K562 (cell line): ENCODE data around the gene MRPL55. TPM values are rescaled to one million over a fixed set of nuclear protein-coding genes. Genes with fewer than 3 reads are reported as not detected.

Experiments used
- BHLHE40 ChIP-seq: IDR thresholded peaks from 2 replicates; pipeline ENCODE4 v1.6.1; 2011; ENCODE audit warnings: low read length, improper control_type of control experiment
- ELF4 ChIP-seq: fragments of 450-650 bp; formaldehyde crosslinking; IDR thresholded peaks from 2 replicates; pipeline ENCODE4 v1.4.0; 2022; ENCODE audit warnings: missing genetic modification characterization
- ETS2 ChIP-seq: IDR thresholded peaks from 2 replicates; pipeline ENCODE4 v1.6.1; 2016; ENCODE audit warnings: borderline replicate concordance, missing genetic modification characterization, mild to moderate bottlenecking, moderate library complexity, missing compliant biosample characterization; ENCODE audit not compliant: poor library complexity, severe bottlenecking
- ETV1 ChIP-seq: fragments of 450-650 bp; conservative IDR thresholded peaks from 2 replicates; pipeline ENCODE4 v1.6.1; 2016; ENCODE audit warnings: missing genetic modification characterization, control low read depth, low read depth, missing compliant biosample characterization
- GABPA ChIP-seq: fragments of 200-800 bp; sonication (Bioruptor generic); conservative IDR thresholded peaks from 2 replicates; pipeline ENCODE4 v1.6.1; 2016; ENCODE audit warnings: low read depth, missing genetic modification characterization, missing compliant biosample characterization
- MBD1 ChIP-seq: fragments of 250-450 bp; sonication (Bioruptor Pico); IDR thresholded peaks from 2 replicates; pipeline ENCODE4 v1.8.0; 2022; ENCODE audit warnings: inconsistent platforms
- MCM7 ChIP-seq, 2 experiments: fragments of 450-650 bp; IDR thresholded peaks; 2 replicates each; pipeline ENCODE4 v1.6.1; 2016 to 2018
- MTA3 ChIP-seq: fragments of 450-650 bp; formaldehyde crosslinking; IDR thresholded peaks from 2 replicates; pipeline ENCODE4 v1.6.1; 2017; ENCODE audit warnings: mild to moderate bottlenecking, borderline replicate concordance
- PTTG1 ChIP-seq: fragments of 450-650 bp; IDR thresholded peaks from 2 replicates; pipeline ENCODE4 v1.6.1; 2016; ENCODE audit warnings: low read depth, mild to moderate bottlenecking, missing genetic modification characterization, missing compliant biosample characterization
- RNF219 ChIP-seq: fragments of 250-450 bp; sonication (Bioruptor Pico); IDR thresholded peaks from 2 replicates; pipeline ENCODE4 v1.5.0; 2022; ENCODE audit warnings: mild to moderate bottlenecking
- TRIM25 ChIP-seq: fragments of 450-650 bp; IDR thresholded peaks from 2 replicates; pipeline ENCODE4 v1.7.0; 2016; ENCODE audit warnings: borderline replicate concordance
- ZNF133 ChIP-seq: fragments of 250-450 bp; sonication (Bioruptor Pico); IDR thresholded peaks from 2 replicates; pipeline ENCODE4 v1.4.0; 2020; ENCODE audit warnings: mild to moderate bottlenecking
- ZNF280B ChIP-seq: fragments of 250-450 bp; sonication (Bioruptor Pico); IDR thresholded peaks from 2 replicates; pipeline ENCODE4 v1.5.1; 2021; ENCODE audit warnings: mild to moderate bottlenecking
- polyA plus RNA-seq, 8 experiments: library from polyadenylated mRNA; depleted of rRNA in 4 of 8; stranded (reverse) in 5 of 8; unstranded in 3 of 8; fragments of >200 nt; fragmentation: Nextera tagmentation in 2 of 8; fragmentation: Illumina TruSeq in 1 of 8; extraction: Ambion mirVana in 2 of 8; extraction: Trizol in 1 of 8; gene quantifications; 2 replicates each; pipeline versions ENCODE4 v1.2.1 to v1.2.3, GENCODE V29; 2011 to 2014; ENCODE audit warnings: inconsistent platforms in 1 of 8, missing spikeins in 1 of 8
- total RNA-seq, 7 experiments: library from RNA; depleted of rRNA in 6 of 7; stranded (reverse); fragments of >200 nt in 6 of 7; fragmentation: Illumina TruSeq in 2 of 7; extraction: Trizol in 2 of 7; gene quantifications; 2 replicates each; pipeline versions ENCODE4 v1.2.1 to v1.2.3, GENCODE V29; 2011 to 2021; ENCODE audit warnings: low replicate concordance in 1 of 7
- TF ChIP-seq, protein P1 (sequence below): IDR thresholded peaks from 2 replicates; pipeline ENCODE4 v1.6.1; 2011; ENCODE audit warnings: borderline replicate concordance, low read depth, mild to moderate bottlenecking, moderate library complexity, low read length; ENCODE audit not compliant: insufficient read depth, poor library complexity, severe bottlenecking
- TF ChIP-seq, protein P2 (sequence below): fragments of 450-650 bp; IDR thresholded peaks from 2 replicates; pipeline ENCODE4 v1.6.1; 2018; ENCODE audit warnings: mild to moderate bottlenecking, low read depth; ENCODE audit not compliant: partially characterized antibody

Gene MRPL55
- total and polyA plus RNA-seq, 9 of the 15 experiments (the other 6 are each of a cell fraction or from before 2014, with no cell fraction given): 34.9 to 228 (median 81.0) TPM

DNA sequence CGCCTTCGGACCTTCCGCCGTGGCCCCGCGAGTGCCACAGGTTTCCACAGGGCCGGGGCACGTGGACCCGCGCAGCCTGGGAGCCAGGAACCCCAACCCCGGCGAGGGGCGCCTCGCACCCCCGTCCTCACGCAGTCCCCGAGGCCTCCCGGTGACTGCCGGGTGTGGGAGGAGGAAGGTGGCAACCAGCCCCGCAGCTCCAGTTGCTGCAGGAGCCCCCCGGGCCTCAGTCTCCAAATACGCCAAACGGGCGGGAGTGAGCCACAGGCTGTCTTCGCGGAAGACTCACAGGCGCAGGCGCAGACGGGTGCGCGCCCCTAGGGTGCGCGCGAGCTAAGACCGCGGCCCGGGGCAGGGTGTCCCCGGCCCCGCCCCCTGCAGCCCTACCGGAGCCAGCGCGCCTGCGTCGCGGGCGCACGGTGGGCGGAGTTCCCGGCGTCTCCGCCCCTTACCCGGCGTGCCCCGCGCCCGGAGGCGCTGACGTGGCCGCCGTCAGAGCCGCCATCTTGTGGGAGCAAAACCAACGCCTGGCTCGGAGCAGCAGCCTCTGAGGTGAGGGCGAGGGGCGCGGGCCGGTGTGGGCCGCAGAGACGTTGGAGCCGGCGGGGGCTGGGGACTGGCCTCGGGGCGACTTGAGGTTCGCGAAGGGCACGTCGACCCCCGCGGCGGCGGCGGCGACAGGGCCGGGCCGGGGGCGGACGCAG, 26.7 kb downstream of the MRPL55 start, which contains the start of gene ARF1 (continued):
- TF ChIP-seq ETS2 (no peak), ELF4 (CRISPR knock-in tag) (peak; percentile 24; the same call in 1 of the 2 replicates), ZNF280B (CRISPR knock-in tag) (no peak), TRIM25 (no peak), PTTG1 (tag) (no peak), MTA3 (no peak; the same call in 1 of the 2 replicates), ZNF133 (CRISPR knock-in tag) (0 out of 2 replicates have a peak, but pooled peaks have one; percentile 37), GABPA (tag) (no peak), MCM7 (IDR thresholded peaks at IDR 0.05) (no peak), RNF219 (CRISPR knock-in tag) (no peak), BHLHE40 (no peak), MBD1 (CRISPR knock-in tag) (no peak), ETV1 (peak; percentile 47)
- TF ChIP-seq, protein P1, sequence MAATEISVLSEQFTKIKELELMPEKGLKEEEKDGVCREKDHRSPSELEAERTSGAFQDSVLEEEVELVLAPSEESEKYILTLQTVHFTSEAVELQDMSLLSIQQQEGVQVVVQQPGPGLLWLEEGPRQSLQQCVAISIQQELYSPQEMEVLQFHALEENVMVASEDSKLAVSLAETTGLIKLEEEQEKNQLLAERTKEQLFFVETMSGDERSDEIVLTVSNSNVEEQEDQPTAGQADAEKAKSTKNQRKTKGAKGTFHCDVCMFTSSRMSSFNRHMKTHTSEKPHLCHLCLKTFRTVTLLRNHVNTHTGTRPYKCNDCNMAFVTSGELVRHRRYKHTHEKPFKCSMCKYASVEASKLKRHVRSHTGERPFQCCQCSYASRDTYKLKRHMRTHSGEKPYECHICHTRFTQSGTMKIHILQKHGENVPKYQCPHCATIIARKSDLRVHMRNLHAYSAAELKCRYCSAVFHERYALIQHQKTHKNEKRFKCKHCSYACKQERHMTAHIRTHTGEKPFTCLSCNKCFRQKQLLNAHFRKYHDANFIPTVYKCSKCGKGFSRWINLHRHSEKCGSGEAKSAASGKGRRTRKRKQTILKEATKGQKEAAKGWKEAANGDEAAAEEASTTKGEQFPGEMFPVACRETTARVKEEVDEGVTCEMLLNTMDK: peak; percentile 47
- TF ChIP-seq, protein P2, sequence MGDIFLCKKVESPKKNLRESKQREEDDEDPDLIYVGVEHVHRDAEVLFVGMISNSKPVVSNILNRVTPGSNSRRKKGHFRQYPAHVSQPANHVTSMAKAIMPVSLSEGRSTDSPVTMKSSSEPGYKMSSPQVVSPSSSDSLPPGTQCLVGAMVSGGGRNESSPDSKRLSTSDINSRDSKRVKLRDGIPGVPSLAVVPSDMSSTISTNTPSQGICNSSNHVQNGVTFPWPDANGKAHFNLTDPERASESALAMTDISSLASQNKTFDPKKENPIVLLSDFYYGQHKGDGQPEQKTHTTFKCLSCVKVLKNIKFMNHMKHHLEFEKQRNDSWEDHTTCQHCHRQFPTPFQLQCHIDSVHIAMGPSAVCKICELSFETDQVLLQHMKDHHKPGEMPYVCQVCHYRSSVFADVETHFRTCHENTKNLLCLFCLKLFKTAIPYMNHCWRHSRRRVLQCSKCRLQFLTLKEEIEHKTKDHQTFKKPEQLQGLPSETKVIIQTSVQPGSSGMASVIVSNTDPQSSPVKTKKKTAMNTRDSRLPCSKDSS: no peak
